ENCODE data around the gene RNF212.

DNA sequence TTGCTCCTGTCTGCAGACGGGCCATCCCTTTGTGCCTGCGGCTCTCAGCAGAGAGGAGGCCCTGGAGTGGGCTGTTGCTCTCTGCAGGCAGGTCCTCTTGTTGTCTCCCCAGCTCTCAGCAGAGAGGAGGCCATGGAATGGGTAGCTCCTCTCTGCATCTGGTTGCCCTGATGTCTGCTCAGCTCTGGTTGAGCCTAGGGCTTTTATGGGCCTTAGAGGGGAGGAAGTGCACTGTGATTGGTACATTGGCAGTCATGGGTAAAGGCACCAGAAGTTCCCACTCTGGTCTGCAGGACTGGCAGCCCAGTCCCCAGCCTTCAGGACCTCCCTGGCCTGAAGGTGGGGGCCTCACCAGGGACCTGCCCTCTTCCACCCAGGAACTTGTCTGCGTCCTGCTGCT, 37.5 kb upstream of the RNF212 start:
- TF ChIP-seq, protein P1, sequence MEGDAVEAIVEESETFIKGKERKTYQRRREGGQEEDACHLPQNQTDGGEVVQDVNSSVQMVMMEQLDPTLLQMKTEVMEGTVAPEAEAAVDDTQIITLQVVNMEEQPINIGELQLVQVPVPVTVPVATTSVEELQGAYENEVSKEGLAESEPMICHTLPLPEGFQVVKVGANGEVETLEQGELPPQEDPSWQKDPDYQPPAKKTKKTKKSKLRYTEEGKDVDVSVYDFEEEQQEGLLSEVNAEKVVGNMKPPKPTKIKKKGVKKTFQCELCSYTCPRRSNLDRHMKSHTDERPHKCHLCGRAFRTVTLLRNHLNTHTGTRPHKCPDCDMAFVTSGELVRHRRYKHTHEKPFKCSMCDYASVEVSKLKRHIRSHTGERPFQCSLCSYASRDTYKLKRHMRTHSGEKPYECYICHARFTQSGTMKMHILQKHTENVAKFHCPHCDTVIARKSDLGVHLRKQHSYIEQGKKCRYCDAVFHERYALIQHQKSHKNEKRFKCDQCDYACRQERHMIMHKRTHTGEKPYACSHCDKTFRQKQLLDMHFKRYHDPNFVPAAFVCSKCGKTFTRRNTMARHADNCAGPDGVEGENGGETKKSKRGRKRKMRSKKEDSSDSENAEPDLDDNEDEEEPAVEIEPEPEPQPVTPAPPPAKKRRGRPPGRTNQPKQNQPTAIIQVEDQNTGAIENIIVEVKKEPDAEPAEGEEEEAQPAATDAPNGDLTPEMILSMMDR (IDR thresholded peaks at IDR 0.05) = no peak
- TF ChIP-seq POLR2A (IDR thresholded peaks at IDR 0.05) = no peak
